GM12892 (cell line): ENCODE results near the gene TIMM29.

Experiments used
- DNase-seq: peaks from one replicate; pipeline ENCODE4 v3.0.0; 2011; ENCODE audit not compliant: insufficient read length
- FAIRE-seq: peaks from 2 replicates; lab custom pipeline; 2011; peaks lifted over from hg19 to GRCh38; lab: Jason Lieb, UNC
- POLR2A ChIP-seq: IDR thresholded peaks from 2 replicates; pipeline ENCODE4 v1.6.1; 2011; ENCODE audit warnings: low read depth, low read length, control low read depth
- POLR2AphosphoS5 ChIP-seq: IDR thresholded peaks from 2 replicates; pipeline ENCODE4 v1.6.1; 2011; ENCODE audit warnings: low read depth, low read length, control low read depth
- TAF1 ChIP-seq: IDR thresholded peaks from 2 replicates; pipeline ENCODE4 v1.6.1; 2011; ENCODE audit warnings: low read depth, mild to moderate bottlenecking, control low read depth, low read length, borderline replicate concordance

The TIMM29 gene

GRCh38 chr19:10976131-10976892, 47.7 kb downstream of the TIMM29 start:
- TF ChIP-seq POLR2AphosphoS5 (no peak), POLR2A (no peak), TAF1 (no peak)
- DNase-seq (no peak), FAIRE-seq (no peak)

- DNase-seq, result no peak
- peak; percentile 56 for FAIRE-seq
- TF ChIP-seq POLR2AphosphoS5 (no peak), TAF1 (no peak), POLR2A (no peak)
Measured at GRCh38 chr19:10977742-10978092, 49.1 kb downstream of the TIMM29 start.
